ENCODE data around the gene TRIM25. TPM values are rescaled to one million over a fixed set of nuclear protein-coding genes. Genes with fewer than 3 reads are reported as not detected.

The TRIM25 gene
- polyA plus RNA-seq, 1 of the 3 experiments (the other 2 are of a cell fraction), result 17.1 TPM

GRCh38 chr17:56934280-56934679 lies 20.4 kb upstream of the TRIM25 start (continued):
- TF ChIP-seq EZH2phosphoT487 (IDR thresholded peaks at IDR 0.05; ENCODE audit: borderline replicate concordance, low read depth), result no peak

GRCh38 chr17:56933868-56934267 lies 20.0 kb upstream of the TRIM25 start:
- peaks cover 28 to 60% of the 10 kb centered on the region in 2 experiments for H3K36me3 ChIP-seq (replicated peaks in 1 of 2; ENCODE audit: control insufficient read depth in 1 of 2, insufficient read depth in 2 of 2, low read length in 1 of 2)
- TF ChIP-seq FOXJ3 (CRISPR knock-in tag; IDR thresholded peaks at IDR 0.05) (no peak), MXI1 (IDR thresholded peaks at IDR 0.05; ENCODE audit: low read depth, low read length) (no peak), EZH2phosphoT487 (IDR thresholded peaks at IDR 0.05; ENCODE audit: borderline replicate concordance, low read depth) (no peak), USF1 (IDR thresholded peaks at IDR 0.05; ENCODE audit: borderline replicate concordance, low read depth) (no peak), PBX3 (IDR thresholded peaks at IDR 0.05) (no peak), POLR2AphosphoS5 (IDR thresholded peaks at IDR 0.05; ENCODE audit: low read depth, low read length) (no peak), IRF3 (IDR thresholded peaks at IDR 0.05; ENCODE audit: low read depth, low read length) (no peak), TAF1 (IDR thresholded peaks at IDR 0.05; ENCODE audit: borderline replicate concordance, low read depth, low read length) (no peak), RXRA (IDR thresholded peaks at IDR 0.05; ENCODE audit: borderline replicate concordance, low read depth) (no peak), GABPA (IDR thresholded peaks at IDR 0.05; ENCODE audit: low read depth) (no peak), RCOR1 (IDR thresholded peaks at IDR 0.05; ENCODE audit: low read length) (no peak), YY1 (IDR thresholded peaks at IDR 0.05; ENCODE audit: low read depth) (no peak)
- no peaks in the 10 kb centered on the region for H3K9me2 ChIP-seq
- H3K4me3 ChIP-seq (ENCODE audit: low read depth in 2 of 2, low read length in 1 of 2), result no peak overlapping the region
- no peaks in the 10 kb centered on the region for H3K27me3 ChIP-seq (ENCODE audit: insufficient read depth)
- 86% methylated on average over 1 of the region's 1 CpG for WGBS (ENCODE audit: low lambda C conversion rate)
- H3K9me3 ChIP-seq, result peaks cover 30% of the 10 kb centered on the region
- H4K20me1 ChIP-seq (ENCODE audit: insufficient read depth), result no peaks in the 10 kb centered on the region
- CTCF ChIA-PET, result interaction anchor here (3.0 kb wide), 1 partner anchor 115 kb away, joined by 24 read pairs; no protein-coding TSS in a partner anchor
- H3K4me1 ChIP-seq (ENCODE audit: control insufficient read depth in 1 of 2, insufficient read depth in 2 of 2, low read depth in 1 of 2, low read length in 1 of 2), result peaks cover 0 to 10% of the 10 kb centered on the region in 2 experiments; a peak in 1 of 4 replicates
- no peak for DNase-seq
- no peak overlapping the region for H3K9ac ChIP-seq
- no peaks in the 10 kb centered on the region for H3K79me2 ChIP-seq (ENCODE audit: insufficient read depth)
- H3K27ac ChIP-seq (ENCODE audit: low read depth in 2 of 2, low read length in 1 of 2), result no peak overlapping the region
- POLR2A ChIA-PET, result interaction anchor here (0.6 kb wide), 1 partner anchor 114 kb away, joined by 3 read pairs; no protein-coding TSS in a partner anchor
- no peak overlapping the region for H3K4me2 ChIP-seq
- H2AFZ ChIP-seq (ENCODE audit: low read depth), result no peak overlapping the region
- H3F3A ChIP-seq (replicated peaks; ENCODE audit: insufficient read depth), result peaks cover 10% of the 10 kb centered on the region
